Stimulated activated CD4-positive, alpha-beta T cell treated with anti-CD3 and anti-CD28 coated beads, Interleukin-15, amount 100 ng/mL, for 1 hour (primary cell): Measurements from ENCODE around the gene HOXC5.

Experiments used
- DNase-seq, 2 donors: peaks; one replicate each; pipeline ENCODE4 v3.0.0-alpha.2; 2020; ENCODE audit warnings: low read depth in 1 of 2, low spot score in 1 of 2

The HOXC5 gene

DNA sequence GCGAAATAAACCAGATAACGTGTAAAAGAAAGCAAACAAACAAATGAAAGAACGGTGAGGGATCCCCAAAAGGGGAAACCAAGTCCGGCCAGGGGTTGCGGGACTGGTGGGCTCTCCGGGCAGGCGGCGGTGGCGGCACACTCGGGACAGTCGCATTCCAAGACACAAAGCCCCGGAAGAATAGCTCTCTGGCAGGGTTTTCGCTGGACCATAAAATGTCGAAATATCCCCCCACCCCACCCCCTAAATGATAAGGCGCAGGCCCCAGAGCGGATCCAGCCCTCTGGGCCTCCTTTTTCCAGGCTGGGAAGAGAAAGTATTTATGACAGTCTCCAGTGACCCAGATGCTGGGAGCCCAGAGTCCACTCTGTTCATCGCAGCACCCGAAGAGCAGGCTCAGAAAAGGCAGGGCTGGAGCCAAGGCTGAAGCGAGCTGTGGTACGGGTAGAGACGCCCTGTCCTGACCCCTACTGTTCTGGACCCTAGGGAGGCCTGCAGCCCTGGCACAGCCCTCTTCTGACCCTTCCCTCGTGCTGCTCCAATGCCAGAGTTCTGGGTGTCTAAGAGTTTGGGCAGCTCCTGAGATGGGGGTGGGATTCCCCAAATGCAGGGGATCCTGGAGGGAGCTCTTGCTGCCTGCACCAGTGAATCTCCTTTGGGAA is 26.2 kb upstream of the HOXC5 start:
- no peak for DNase-seq

- DNase-seq, result no peak
Observed at GRCh38 chr12:54007538-54008259, 25.2 kb upstream of the HOXC5 start.

GRCh38 chr12:54008260-54008552 is 24.6 kb upstream of the HOXC5 start:
- DNase-seq, result no peak

- no peak for DNase-seq
Observed at GRCh38 chr12:54009171-54010052, 23.4 kb upstream of the HOXC5 start.

GRCh38 chr12:54010053-54010971 is 22.5 kb upstream of the HOXC5 start:
- DNase-seq, result no peak

DNA sequence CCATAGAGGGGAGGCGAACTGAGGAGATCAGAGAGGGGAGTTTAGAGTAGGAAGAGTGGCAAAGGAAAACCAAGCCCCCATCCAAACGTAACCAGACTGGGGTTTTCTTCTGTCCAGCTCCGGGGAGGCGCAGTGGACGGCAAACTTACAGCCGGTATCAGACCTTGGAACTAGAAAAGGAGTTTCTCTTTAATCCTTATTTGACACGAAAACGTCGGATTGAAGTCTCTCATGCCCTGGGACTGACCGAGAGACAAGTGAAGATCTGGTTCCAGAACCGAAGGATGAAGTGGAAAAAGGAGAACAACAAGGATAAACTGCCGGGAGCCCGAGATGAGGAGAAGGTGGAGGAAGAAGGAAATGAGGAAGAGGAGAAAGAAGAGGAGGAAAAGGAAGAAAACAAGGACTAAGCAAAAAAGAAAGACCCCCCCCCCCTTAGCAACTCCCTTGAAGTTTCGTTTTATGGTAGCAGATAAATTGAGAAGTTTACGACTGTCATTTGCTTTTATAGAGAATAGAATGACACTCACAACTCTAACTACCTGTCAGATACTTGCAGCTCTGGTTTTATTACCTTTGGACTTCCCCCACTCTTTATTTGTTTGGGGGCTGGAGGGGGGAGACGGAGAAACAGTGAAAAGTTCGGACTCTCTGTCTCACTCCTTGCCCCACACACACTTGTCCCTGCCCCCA is 21.7 kb upstream of the HOXC5 start:
- DNase-seq, result no peak

GRCh38 chr12:54011665-54012532 is 21.0 kb upstream of the HOXC5 start:
- DNase-seq, result no peak

GRCh38 chr12:54012631-54013409 is 20.0 kb upstream of the HOXC5 start:
- DNase-seq, result no peak

DNA sequence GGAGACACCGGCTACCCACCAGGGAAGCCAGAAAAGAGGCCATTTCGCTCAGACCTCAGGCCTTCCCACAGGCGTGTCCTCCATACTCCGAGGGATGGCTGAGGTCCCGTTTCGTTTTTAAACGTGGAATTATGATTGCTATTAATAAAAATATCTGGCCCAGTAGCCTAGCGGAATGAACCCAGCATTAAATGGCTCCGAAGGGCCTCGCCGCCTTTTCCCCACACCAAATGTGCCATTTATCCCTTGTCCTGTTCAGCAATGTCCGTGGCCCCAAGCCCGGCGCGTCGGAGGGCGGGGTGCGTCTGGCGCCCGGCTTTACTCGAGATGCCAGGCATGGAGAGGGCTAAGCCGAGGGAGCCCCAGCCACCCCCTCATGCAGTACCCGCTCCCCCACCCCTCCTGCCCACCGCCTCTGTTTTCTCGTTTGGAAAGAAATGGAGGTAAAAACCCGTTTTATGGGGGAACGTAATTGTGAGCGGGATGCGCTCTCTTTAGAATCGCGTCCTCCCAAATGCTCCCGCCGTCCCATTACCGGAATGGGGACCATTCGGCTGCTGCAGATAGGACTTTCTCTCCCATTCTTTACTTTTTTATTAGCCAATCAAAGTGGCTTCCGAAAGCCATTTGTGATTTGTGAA is 18.4 kb upstream of the HOXC5 start:
- no peak for DNase-seq

DNA sequence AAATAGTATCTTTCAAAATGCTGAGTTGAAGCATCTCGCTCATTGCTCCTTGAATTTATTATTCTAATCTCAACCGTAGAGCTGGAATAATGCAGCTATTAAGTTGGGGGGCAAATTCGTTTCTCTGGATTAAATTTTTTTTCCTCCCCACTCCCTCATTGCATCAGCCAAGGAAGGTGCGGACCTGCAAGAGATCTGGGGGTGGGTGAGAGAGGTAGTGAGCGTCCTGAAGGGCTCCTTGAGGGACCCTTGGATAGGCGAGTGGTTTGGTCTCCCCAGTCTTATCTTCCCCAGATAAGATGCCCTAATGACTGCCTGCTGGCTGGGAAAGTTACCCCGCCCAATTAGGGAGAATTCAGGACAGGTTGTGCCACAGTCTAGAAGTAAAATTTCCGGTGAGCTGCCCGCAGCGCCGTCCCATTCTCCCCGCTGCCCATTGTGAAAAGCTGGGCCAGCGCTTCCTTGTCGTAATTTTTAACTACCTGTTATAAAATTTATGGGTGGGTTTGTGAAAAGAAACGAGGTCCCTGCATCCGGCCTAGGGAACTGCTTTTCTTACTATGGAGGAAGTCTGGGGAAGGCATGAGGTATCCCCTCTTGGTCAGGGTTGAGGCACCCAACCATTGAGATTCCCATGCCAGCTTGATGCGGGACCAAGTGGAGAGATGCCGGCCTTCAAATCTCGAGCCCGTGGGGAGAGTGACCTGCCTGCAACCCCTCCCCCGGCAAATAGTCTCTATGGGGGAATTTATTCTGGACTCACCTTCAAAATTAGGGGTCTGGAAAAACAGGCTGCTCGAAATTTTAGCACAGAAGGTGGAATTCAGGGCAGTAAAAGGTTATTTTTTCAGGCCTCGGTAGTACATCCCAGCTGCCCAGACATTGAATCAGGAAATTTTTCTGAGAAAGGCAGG is 17.6 kb upstream of the HOXC5 start:
- DNase-seq, result no peak

DNA sequence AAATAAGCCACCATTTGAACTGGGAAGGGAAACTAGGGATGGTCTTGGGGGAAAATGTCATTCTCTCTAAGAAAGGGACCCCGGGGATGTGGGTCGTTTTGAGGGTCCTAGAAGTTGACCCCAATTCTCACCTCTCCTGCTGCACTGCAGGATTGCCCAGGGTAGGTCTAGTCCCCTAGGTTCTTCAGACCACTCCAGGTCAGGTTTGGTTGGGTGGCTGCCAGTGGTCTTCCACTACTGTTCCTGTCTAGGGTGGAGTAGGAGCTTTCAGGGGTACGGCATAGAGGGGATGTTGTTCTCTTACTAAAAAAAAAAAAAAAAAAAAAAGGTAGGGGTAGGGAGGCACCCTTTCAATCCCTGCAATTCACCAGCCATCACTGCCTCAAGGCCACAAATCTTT is 16.8 kb upstream of the HOXC5 start:
- DNase-seq, result no peak

DNA sequence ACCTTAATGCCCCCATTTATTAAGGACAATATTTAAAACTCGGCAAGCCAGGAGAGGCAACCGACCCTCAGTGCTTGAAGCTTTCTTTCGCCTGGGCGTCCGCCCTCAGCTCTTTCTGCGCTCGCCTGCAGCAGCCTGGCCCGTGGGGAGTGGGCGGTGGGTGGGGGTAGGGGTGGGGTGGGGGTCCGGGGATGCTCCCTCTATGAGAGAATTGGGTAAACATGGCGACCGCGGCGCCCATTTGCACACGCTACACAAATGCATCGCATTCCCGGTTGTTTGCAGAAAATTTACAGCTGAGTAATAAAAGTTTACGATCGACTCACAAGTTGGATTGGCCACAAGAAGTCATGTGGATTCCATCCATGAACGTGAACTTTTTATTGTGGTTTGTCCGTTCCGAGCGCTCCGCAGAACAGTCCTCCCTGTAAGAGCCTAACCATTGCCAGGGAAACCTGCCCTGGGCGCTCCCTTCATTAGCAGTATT is 16.3 kb upstream of the HOXC5 start:
- no peak for DNase-seq

GRCh38 chr12:54017027-54017788 is 15.6 kb upstream of the HOXC5 start:
- DNase-seq, result no peak

DNA sequence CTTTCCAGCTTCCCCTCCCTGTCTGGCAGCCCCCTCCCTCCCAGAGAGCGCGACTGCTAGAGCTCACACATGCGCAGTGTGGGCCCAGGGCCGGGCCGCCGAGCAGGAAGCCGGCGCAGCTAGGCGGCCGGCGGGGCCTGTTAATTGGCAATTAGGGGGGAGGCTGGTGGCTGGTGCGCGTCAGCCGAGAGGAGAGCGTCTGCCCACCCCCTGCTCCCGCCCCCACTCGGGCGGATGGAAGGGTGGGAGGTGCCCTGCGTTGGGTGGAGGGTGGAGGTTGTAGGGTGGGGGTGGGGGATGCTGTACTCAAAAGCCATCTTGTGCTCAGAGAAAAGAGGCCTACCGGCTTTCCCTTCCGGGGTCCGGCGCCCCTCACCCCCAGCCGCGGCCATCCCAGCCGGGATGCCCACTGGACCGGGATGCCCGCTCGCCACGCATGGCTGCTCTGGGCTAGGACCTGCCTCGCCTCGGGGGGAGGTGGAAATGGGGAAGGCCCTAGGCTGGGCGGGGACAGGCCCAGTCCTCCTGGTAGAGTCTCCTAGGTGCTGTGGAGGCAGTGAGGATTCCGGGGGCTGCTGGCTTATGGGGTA is 14.9 kb upstream of the HOXC5 start:
- DNase-seq, result peak; percentile 25 to 53

GRCh38 chr12:54018468-54018984 is 14.3 kb upstream of the HOXC5 start:
- DNase-seq, result no peak
